NCI-H345 treated with DMSO at 0.1 percent for 48 hours (cell line): Measurements from ENCODE around the gene RAB19.

ENCODE experiments used
- DNase-seq: peaks from one replicate; lab custom pipeline; 2025; ENCODE audit not compliant: unreplicated experiment; lab: John Stamatoyannopoulos, UW

RAB19 gene

GRCh38 chr7:140403878-140404564 is at the start of gene RAB19:
Gene RAB19, plus strand, starts transcription at chr7:140404058. Its CDS starts 3,589 bp downstream, at chr7:140407647.
- DNase-seq: peak; percentile 33

- DNase-seq: no peak
Measured at GRCh38 chr7:140358024-140358411, 45.8 kb upstream of the RAB19 start.

- DNase-seq: no peak
Measured at GRCh38 chr7:140358412-140359051, 45.3 kb upstream of the RAB19 start.

- no peak for DNase-seq
Measured at GRCh38 chr7:140360697-140361229, 43.1 kb upstream of the RAB19 start.

- no peak for DNase-seq
Measured at GRCh38 chr7:140364819-140365218, 39.0 kb upstream of the RAB19 start.

GRCh38 chr7:140367528-140367927 is 36.3 kb upstream of the RAB19 start:
- no peak for DNase-seq

- no peak for DNase-seq
Measured at GRCh38 chr7:140369294-140369693, 34.6 kb upstream of the RAB19 start.

GRCh38 chr7:140375323-140375722 is 28.5 kb upstream of the RAB19 start:
- DNase-seq: no peak

- DNase-seq: no peak
Measured at GRCh38 chr7:140375892-140376730, 27.7 kb upstream of the RAB19 start.

- no peak for DNase-seq
Measured at GRCh38 chr7:140383954-140384713, 19.7 kb upstream of the RAB19 start.

- no peak for DNase-seq
Measured at GRCh38 chr7:140384894-140385545, 18.8 kb upstream of the RAB19 start.

- no peak for DNase-seq
Measured at GRCh38 chr7:140389445-140389844, 14.4 kb upstream of the RAB19 start.

- DNase-seq: no peak
Measured at GRCh38 chr7:140390034-140390433, 13.8 kb upstream of the RAB19 start.

- DNase-seq: no peak
Measured at GRCh38 chr7:140390466-140391190, 13.2 kb upstream of the RAB19 start.

- no peak for DNase-seq
Measured at GRCh38 chr7:140391634-140392033, 12.2 kb upstream of the RAB19 start.

GRCh38 chr7:140393756-140394306 is 10.0 kb upstream of the RAB19 start:
- no peak for DNase-seq

- peak; percentile 60 for DNase-seq
Measured at GRCh38 chr7:140397784-140398750, 5.8 kb upstream of the RAB19 start, which contains the start of gene SLC37A3. Gene SLC37A3, minus strand, starts transcription at chr7:140398530. Its CDS starts 16,004 bp downstream, at chr7:140382526.

GRCh38 chr7:140398821-140399220 is 5.0 kb upstream of the RAB19 start:
- DNase-seq: no peak
